EL (cell line): Measurements from ENCODE around the gene GRID2.
A peak's percentile ranks its signal among the peaks of the same experiment; 100 is the strongest.
"Not testable (repeated sequence)": the region's sequence is repeated elsewhere in the genome, so short reads cannot be mapped to it uniquely, and the experiment has no call there.

Experiments
- DNase-seq: peaks from one replicate; pipeline ENCODE4 v3.0.0-alpha.2; 2016

Gene GRID2

DNA sequence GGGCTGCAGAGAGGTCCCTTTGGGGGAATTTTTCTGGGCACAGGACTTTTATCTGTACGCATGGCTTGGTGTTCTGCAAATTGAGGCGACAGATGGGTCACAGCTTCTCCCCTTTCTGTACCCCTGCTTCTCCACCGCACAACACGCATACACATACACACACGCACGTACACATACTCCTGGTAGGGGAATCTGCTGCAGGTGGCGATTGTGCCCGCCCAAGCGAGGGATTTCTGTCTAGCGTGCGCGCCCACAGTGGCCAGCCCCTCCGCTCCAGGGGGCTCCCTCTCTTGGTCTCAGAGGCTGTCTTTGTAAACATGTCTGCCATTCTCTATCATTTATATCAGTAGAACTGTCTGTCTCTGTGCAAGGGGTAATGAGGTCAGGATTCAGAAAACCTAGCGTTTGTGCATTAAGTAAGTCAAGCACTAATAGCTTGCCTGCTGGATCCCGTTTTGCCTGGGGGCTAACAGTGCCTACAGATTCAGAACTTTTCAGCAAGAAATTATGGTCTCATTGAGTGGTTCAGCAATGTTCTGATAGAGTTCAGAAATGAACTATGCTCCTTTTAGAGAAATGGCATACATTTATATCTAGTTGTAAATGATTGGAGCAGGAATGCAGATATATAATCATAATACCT, 2.2 kb downstream of the GRID2 start:
- no peak for DNase-seq

DNA sequence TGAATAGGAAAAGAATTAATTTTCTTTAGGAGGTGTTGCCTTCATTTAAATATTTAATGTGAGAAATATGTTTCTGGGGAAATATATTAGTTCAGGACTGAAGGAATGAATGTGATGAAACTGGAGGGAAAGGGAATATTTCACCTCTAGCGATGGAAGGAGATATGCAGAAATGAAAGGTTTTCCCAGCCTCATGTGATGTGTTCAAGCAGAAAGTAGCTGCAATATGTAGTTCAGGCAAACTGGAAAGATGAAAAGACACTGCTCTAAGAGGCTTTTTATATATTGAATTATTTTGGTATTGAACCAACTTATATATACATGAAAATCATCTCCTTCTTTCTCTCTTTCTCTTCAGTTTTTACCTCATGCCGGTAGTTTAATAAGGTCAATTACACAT, 3.4 kb downstream of the GRID2 start:
- no peak for DNase-seq

DNA sequence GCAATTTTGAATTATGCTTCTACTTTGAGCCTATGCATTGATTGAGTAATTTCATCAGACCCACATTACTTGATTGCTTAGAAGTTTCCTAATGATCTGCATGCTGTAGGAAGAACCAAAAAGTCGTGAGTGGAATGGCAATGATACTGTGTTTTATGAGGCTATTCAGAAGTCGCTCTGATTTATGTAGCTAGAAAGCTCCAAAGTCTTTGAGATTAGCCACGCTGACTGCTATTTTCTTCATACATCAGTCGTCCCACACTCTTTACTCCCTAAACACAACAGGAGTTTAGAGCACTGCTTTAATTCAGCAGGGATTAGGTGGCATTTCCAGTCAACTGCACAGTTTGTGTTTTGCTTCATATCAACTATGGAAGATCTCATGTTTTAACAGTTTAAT, 4.1 kb downstream of the GRID2 start:
- DNase-seq: no peak

DNA sequence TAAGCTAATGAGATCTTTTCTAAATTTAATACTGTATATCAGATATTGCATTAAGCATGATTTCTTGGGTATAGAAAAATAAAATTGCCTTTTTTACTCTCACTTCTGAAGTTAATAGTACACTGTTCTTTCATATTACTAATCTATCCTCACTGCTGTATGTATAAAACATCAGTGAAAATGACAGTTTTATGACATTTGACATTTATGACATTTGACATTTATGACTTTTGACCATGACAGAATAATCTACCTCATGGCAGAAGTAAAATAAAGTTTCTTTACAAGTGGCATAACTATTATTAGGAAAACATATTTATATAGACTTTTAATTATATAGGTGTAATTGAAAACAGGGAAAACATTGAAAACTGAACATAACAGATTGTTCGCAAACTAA, 13.3 kb downstream of the GRID2 start:
- DNase-seq: no peak

DNA sequence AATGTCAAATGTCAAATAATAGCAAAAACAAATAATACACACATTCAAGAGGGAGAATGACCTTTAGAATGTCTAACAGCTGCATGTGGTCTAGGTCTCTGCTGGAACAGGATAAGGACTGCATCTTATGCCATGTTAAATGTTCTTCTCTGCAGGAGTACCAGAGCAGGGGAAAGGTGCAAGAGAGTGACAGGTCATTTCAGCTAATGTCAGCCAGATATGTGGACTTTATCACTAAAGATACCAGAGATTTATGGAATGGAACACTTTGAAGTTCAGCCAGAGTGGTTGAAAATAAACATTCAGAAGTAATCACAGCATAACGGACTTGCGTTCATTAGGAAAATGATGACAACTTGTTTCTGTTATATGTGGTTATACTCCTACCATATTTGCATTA, 24.3 kb downstream of the GRID2 start:
- no peak for DNase-seq

DNA sequence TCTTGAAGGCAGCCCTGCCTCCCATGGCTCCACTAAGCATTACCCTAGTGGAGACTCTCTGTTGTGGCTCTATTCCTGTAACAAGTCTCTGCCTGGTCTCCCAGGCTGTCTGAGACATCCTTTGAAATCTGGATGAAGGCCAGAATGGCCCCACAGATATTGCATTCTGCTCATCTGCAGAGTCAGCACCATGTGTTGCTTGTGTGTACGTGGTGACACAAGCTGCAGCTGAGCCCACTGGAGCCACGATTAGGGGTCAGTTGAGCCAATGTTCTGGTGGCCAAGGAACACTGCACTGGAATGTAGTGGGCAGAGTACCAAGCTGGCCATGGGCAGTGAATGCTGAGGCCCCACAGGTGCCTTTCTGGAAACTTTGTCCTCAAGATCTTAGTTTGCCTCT, 29.2 kb downstream of the GRID2 start:
- DNase-seq: no peak

DNA sequence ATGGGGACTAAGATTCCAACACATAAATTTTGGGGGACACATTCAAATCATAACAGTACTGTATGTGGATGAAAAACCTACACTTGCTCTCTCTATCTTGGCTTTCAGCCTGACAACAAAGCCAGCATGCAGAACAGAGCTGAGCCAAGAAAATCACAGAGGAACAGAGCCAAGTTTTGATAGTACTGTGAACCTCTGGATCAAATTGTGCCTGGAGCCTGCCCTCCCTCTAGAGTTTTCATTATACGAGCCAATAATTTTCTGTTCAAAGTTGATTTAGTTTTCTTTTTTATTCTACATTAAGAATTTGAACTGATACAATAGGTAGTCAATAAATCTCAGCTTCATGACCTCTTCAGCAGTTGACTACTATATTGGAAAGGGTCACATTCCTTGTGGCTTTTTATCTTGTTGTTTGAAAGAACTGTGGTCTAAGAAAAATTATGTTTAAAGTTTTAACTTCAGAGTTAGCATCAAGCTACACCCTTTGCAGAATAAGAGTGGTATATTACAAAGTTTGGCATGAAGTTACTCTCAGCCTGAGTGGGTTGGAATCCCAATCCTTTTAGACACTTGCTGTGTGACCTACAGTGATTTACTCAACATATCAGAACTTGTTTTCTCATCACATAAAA, 31.1 kb downstream of the GRID2 start:
- DNase-seq: no peak

DNA sequence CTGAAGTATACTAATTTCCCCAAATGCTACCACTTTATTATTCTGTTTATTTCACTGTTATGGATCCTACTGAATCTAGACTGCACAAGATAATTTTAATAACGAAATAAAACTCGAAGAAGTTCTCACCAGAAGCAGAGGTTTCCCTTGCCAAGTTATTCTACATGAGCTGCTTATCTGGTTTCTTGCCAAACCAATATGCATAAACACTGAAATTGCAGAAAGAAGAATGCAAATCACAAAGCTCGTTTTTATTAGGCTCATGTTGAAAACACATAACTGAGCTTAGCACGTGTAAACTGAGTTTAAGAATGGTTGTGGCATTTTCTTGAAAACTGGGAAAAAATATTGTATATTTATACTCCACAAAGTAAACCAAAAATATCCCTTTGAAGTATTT, 35.9 kb downstream of the GRID2 start:
- no peak for DNase-seq

DNA sequence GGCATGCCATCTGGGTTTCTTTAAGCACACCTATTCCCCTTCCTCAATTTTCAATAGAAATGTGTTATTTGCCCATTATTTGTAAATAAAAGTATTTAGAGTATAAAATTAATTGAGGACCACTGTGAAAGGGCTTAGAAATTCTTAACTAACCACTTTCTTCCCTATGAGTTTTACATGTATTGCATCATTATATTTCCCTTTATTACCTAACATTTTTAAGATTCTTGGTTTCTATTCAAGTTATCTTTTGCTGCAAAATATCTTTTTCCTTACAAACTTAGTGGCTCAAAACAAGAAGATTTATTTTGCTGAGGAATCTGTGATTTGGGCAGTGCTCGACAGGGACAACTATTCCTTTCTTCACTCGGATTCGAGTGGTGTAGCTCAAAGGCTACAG, 40.5 kb downstream of the GRID2 start:
- DNase-seq: no peak

DNA sequence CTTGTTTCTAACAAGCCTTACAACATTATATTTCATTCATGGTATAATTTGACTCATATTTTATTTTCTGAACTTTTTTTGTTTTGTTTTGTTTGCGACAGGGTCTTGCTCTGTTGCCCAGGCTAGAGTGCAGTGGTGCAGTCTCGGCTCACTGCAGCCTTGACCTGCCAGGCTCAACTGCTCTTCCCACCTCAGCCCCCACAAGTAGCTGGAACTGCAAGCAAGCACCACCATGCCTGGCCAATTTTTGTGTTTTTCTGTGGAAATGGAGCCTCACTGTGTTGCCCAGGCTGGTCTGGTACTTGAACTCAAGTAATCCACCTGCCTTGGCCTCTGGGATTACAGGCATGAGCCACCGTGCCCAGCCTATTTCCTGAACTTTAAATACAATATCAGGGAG, 42.5 kb downstream of the GRID2 start:
- DNase-seq: no peak

DNA sequence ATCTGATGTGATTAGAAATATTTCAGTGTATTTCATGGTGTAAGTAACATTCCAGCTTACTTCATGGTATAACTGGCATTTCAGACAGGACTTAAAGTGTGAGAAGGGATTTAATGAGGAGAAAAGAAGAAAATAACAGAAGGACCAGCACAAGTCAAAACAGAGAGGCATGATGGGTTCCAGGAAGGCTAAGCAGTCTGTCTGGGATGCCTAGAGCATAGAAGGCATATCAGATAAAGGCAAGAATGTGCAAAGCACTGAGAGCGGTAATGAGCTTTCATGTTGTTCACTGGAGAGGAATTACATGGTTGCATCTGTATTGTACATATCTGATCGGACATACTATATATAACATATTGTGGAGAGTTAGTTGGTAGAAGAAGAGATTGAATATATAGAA, 54.2 kb downstream of the GRID2 start:
- DNase-seq: no peak

DNA sequence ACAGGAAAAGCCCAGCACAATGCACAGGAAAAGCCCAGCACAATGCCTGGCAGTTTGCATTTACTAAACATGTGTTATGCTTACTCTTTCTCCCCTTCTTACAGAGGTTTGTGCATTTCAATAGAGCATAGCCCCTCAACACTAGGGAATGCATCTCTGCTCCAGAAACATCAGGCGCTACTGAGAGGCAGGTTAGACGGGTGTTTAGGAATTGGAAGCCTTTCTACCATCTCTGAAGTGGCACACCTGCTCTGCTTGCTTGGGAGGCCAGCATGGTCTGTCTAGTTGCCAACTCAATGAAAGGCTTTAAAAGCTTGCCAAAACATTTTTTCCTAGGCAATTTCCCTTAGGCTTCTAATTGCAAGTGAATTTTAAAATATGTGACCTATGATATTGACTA, 55.7 kb downstream of the GRID2 start:
- DNase-seq: no peak

DNA sequence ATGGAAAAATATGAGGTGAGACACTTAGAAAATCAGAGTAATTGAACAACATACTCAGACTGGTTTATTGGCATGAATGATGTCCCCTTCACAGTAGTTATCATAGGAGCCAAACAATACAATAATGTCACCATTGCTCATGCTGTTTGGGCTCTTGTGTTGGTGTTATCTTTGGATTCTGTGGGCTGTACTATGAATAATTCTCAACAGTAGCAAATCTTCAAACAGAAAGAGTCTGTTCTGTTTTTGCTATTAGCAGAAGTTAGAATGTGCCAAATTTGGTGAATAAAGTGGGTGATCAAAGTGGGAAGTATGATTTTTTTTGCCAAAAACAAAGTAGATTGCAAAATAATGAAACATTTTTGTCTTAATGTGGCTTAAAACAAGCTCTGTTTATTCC, 58.3 kb downstream of the GRID2 start:
- no peak for DNase-seq

DNA sequence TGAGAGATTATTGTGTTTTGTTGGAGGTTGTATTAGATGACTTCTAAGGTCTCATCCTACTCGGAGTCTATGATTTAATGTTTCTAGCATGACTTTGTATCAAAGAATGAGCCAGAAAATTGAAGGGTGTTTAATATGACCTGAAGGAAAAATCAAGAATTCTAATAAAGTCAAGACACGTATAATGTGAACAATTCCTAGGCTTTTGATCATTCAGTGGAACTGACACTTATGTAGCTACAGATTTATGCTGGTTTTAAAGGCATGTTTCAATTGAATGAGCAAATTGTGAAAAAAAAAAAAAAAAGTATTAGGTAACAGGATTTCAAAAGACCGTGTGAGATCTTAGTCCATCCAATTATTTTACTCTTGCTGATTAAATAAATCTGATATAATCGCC, 64.9 kb downstream of the GRID2 start:
- DNase-seq: no peak

DNA sequence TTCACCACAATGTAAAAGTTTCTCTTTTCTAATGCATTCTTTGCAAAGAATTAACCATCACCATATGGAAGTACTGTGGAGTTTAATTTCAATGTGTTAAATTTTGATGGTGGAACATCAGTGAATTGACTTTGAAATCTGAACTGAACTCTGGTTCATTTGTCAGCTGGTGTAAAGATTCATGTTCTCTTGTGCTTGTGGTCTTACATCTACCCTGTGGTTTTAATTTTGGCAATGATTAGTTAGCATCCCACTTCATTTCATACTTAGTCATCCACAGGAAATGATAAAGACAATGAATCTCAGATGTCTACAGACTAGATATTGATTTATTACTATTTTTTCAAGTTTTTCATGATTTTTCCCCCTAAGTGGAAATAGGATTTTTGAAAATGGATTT, 77.8 kb downstream of the GRID2 start:
- no peak for DNase-seq

DNA sequence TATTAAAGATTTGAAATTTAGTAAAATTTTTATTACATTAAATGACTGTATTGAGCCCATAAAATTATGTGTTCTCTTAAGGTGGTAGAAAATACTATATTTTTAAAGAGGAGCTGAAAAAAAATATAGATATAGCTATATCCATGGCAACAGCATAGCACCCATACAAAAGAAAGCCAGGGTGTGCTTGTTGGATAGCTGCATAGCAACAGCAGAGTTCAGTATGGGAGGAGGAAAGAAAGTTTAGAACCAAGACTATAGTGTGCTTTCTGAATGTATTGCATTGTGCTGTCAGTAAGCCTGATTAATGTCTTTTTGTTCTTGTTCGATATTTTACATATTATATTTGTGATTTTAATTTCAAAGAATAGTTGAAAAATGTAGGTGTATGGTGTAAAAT, 78.4 kb downstream of the GRID2 start:
- no peak for DNase-seq

DNA sequence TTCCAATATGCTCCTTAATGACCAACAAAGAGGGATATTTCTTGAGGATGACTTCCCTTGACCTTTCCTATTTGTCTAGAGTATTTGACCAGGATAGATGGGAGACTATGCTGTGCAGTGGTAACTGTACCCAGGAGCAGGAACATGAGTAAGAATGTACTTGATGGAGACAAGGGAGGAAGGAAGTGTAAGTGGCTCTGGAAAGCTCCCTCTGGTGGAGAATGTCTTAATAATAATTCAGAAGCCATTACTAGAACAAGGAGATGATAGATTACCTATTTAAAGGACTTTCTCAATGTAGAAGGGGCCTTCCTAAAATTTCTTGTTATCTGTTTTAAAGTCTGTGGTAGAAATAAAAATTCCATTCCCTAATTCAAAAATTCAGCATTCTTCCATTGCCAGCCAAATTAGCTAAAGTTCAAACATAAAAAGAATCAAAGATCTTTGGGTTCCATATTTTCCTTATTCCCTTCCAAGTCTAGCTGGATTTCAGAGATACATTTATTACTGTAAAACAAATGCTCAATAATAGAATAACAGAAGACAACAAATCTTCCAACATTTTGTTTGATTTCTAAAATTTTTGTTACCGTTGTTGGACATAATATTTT, 83.8 kb downstream of the GRID2 start:
- DNase-seq: peak; percentile 21

DNA sequence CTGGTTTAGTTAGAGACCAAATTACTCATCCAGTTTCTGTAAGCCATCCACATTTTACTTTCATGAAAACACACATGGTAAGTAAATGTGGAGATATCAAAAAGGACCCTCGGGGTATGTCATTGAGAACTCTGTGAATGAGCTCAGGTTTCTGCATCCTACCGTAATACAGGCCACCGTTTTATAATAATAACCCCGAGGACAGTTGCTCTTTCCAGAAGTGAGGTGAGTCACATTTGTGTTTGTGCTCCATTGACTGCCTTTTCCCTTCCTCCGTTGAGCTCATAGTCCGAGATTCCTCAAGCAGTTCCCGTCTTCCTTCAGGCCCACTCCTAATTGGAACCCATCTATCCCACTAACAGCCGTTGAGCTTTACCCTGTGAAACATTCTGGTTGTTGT, 95.3 kb downstream of the GRID2 start:
- no peak for DNase-seq

DNA sequence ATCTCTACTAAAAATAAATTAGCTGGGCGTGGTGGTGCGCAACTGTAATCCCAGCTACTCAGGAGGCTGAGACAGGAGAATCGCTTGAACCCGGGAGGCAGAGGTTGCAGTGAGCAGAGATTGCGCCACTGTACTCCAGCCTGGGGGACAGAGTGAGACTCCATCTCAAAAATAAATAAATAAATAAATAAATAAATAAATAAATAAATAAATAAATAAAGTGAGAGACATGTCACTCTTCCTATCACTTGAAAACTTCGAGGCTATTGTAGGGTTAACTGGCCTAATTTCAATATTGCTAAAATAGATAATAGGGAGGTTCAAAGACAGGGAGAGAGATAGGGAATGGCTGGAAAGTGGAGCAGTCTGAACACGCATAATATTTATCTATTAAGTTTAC, 99.8 kb downstream of the GRID2 start:
- DNase-seq: not testable (repeated sequence)

DNA sequence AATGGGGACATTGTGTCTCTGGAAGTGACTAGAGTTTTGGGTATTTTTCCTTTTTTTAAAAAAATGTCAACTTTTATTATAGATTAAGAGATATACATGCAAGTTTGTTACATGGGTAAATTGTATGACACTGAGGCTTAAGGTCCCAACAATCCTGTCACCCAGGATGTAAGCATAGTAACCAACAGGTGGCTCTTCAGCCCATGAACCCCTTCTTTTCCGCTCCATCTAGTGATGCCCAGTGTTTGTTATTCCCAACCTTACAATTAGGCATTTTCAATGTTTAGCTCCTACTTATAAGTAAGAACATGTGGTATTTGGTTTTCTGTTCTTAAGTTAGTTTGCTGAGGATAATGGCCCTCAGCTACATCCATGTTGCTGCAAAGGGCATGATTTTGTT, 102.7 kb downstream of the GRID2 start:
- DNase-seq: no peak

DNA sequence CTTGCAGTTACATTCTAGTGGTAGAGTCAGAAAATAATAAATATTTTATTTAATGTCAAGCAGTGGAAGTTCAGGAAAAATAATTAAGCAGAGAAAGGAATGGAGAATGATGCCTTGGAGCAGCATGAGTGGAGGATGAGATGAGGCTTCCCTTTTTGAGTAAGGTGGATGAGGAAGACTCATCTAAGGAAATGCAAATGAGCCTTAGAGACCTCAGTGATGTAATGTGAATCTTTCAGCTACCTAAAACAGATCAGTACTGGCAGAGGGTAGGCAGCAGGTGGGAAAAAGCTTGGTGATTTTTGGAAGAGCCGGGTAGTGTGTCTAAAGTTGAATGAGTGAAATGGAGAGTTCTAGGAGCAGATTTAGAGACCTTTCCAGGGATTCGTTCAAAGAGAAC, 118.2 kb downstream of the GRID2 start:
- no peak for DNase-seq

DNA sequence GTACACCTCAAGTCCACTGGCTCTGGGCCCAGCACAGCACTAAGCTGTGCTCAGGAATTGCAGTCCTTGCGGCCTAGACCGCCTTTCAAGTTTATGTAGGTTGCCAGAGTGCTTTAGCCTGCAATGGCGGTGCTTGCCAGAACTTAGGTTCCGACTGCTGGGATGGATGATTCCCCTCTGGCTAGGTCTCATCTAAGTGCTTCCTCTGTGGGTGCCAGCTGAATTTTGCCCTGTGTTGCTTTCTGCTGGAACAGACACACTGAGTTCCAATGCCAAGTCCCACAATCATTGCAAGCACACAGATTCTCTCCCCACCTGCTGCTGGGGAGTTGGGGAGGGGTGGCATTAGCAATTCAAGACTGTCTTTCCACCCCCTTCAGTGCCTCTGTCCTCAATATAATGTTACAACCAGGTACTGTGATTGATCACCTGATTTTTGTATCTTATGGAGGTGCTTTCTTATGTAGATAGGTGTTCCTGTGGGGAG, 129.5 kb downstream of the GRID2 start:
- no peak for DNase-seq

DNA sequence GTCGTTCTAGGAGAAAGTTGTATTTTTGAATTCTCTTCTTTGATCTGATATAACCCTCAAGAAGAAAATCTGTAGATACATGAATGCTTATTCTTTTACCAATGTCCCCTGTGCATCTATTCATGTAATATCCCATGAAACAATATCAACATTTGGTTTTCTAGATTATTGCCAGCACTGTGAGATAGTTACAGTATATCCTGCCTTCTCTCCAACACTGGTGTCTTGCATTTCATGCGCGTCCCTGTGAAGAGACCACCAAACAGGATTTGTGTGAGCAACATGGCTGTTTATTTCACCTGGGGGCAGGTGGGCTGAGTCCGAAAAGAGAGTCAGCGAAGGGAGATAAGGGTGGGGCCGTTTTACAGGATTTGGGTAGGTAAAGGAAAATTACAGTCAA, 135.0 kb downstream of the GRID2 start:
- not testable (repeated sequence) for DNase-seq

DNA sequence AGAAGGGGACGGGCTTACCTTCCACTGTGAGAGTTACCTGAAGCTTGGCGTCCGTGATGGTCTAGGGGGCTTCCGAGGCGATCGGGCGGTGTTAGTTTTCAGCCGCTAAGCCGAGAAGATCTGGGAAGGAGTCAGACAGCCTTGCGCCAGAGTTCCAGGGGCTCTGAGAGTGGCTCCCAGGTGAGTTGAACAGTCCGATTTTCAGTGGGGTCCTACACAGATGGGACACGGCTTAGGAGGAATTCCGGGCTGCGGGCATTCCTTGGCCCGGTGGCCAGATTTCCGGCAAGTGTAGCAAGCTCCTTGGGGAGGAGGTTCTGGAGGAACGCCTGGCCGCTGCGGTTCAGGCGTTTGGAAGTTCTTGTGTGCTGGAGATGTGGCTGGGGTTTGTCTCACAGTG, 138.4 kb downstream of the GRID2 start:
- not testable (repeated sequence) for DNase-seq
